HTERT RPE-1 (cell line): ENCODE data around the gene CCDC47.

Source experiments
- in situ Hi-C: fragments of 300-500 bp; cut with MboI; formaldehyde crosslinking; loops from 4 replicates; pipeline ENCODE4 v1.14.3; 2020; ENCODE audit warnings: low sequenced_read_pairs

The CCDC47 gene

GRCh38 chr17:63785556-63785955, 12.2 kb upstream of the CCDC47 start:
- in situ Hi-C loops = no loop called here

- in situ Hi-C loops = no loop called here
Measured at GRCh38 chr17:63783522-63783921, 10.1 kb upstream of the CCDC47 start.

- in situ Hi-C loops = no loop called here
Measured at GRCh38 chr17:63780928-63781327, 7.5 kb upstream of the CCDC47 start.

- in situ Hi-C loops = no loop called here
Measured at GRCh38 chr17:63780507-63780906, 7.1 kb upstream of the CCDC47 start.

- in situ Hi-C loops = no loop called here
Measured at GRCh38 chr17:63775420-63775819, 2.0 kb upstream of the CCDC47 start.

- in situ Hi-C loops = no loop called here
Measured at GRCh38 chr17:63774969-63775265, 1.5 kb upstream of the CCDC47 start.

GRCh38 chr17:63774141-63774968, 958 bp upstream of the CCDC47 start, which contains the start of gene DDX42:
DDX42 (plus strand) TSS chr17:63774170; CDS start chr17:63787050, 12,880 bp downstream.
- in situ Hi-C loops = no loop called here

GRCh38 chr17:63772801-63773271, 561 bp downstream of the CCDC47 start:
- in situ Hi-C loops = no loop called here

- in situ Hi-C loops = no loop called here
Measured at GRCh38 chr17:63768433-63768832, 5.0 kb downstream of the CCDC47 start.

- in situ Hi-C loops = no loop called here
Measured at GRCh38 chr17:63766754-63767153, 6.6 kb downstream of the CCDC47 start.

- in situ Hi-C loops = no loop called here
Measured at GRCh38 chr17:63764716-63765115, 8.7 kb downstream of the CCDC47 start.

- in situ Hi-C loops = no loop called here
Measured at GRCh38 chr17:63762161-63763078, 11.0 kb downstream of the CCDC47 start.

GRCh38 chr17:63760771-63761539, 12.4 kb downstream of the CCDC47 start:
- in situ Hi-C loops = no loop called here

GRCh38 chr17:63758428-63758827, 15.0 kb downstream of the CCDC47 start:
- in situ Hi-C loops = no loop called here

- in situ Hi-C loops = no loop called here
Measured at GRCh38 chr17:63754046-63754445, 19.4 kb downstream of the CCDC47 start.

GRCh38 chr17:63753215-63753614, 20.2 kb downstream of the CCDC47 start:
- in situ Hi-C loops = no loop called here

GRCh38 chr17:63752707-63753106, 20.7 kb downstream of the CCDC47 start:
- in situ Hi-C loops = no loop called here

- in situ Hi-C loops = no loop called here
Measured at GRCh38 chr17:63751806-63752205, 21.6 kb downstream of the CCDC47 start.

- in situ Hi-C loops = no loop called here
Measured at GRCh38 chr17:63741408-63742173, 31.8 kb downstream of the CCDC47 start, which contains the start of gene STRADA. STRADA (minus strand) TSS chr17:63741799; CDS start chr17:63728369, 13,430 bp downstream.

GRCh38 chr17:63741143-63741407, 32.3 kb downstream of the CCDC47 start:
- in situ Hi-C loops = no loop called here
